ENCODE data around the gene FECH. TPM values are rescaled to one million over a fixed set of nuclear protein-coding genes. Genes with fewer than 3 reads are reported as not detected.

The FECH gene
- total and polyA plus RNA-seq, 2 of the 4 experiments (the other 2 are of a cell fraction): 32.3 to 52.2 TPM

DNA sequence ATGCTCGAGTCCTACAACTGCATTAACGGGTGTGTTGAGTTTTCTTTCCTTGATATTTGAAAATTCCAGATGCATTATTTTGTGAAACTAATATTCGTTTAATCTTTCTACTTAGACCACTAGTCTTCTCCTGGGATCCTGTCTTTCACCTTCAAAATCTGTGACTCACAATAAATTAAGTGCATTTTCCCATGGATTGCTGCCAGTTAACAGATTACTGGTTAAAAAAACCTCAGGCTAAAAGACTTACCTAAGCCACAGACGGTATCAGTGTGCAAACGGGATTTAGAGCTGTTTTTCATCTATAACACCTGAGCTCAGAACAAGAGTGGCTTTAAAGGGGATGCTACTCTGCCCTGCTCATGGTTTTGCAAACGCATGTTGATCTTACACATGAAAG is 10.2 kb downstream of the FECH start:
- in situ Hi-C loops (cut with MboI; ENCODE audit: low sequenced_read_pairs): no loop called here
- Histone ChIP-seq H4K20me1 (ENCODE audit: insufficient read depth, low read length) (no peaks in the 10 kb centered on the region), H3K27me3 (ENCODE audit: control insufficient read depth, insufficient read depth, low read length) (no peaks in the 10 kb centered on the region), H2AFZ (replicated peaks; ENCODE audit: low read length, poor library complexity) (no peak overlapping the region), H3K14ac (replicated peaks; ENCODE audit: low read depth, low read length) (no peak overlapping the region), H3K18ac (ENCODE audit: low read depth, low read length) (no peak overlapping the region), H3K36me3 (ENCODE audit: control insufficient read depth, insufficient read depth, low read length) (peaks cover 40% of the 10 kb centered on the region), H3K27ac (ENCODE audit: insufficient read depth, low read length) (no peak overlapping the region), H2AK9ac (replicated peaks; ENCODE audit: low read depth, low read length, poor library complexity) (no peak overlapping the region), H3K4me1 (ENCODE audit: control insufficient read depth, insufficient read depth, low read length) (no peaks in the 10 kb centered on the region), H2BK15ac (ENCODE audit: low read depth, low read length) (no peak overlapping the region), H4K8ac (ENCODE audit: low read depth in 2 of 2, low read length in 2 of 2) (no peak overlapping the region), H2AK5ac (ENCODE audit: low read depth, low read length) (no peak overlapping the region), H2BK120ac (ENCODE audit: low read depth, low read length) (no peak overlapping the region), H3K4me2 (ENCODE audit: low read depth, low read length) (no peak overlapping the region), H4K5ac (ENCODE audit: low read depth, low read length) (no peak overlapping the region), H3K23ac (ENCODE audit: low read depth, low read length) (no peak overlapping the region), H3K56ac (ENCODE audit: extremely low read depth, insufficient read depth, low read length) (no peak overlapping the region), H2BK5ac (ENCODE audit: low read depth, low read length, poor library complexity, severe bottlenecking) (no peak overlapping the region), H3K9ac (ENCODE audit: low read depth, low read length) (no peak overlapping the region), H4K91ac (ENCODE audit: insufficient read depth, low read depth, low read length) (no peak overlapping the region), H2BK20ac (ENCODE audit: low read depth, low read length) (no peak overlapping the region), H3K4ac (ENCODE audit: low read depth, low read length) (no peak overlapping the region), H3K9me3 (ENCODE audit: control insufficient read depth, insufficient read depth, low read length) (no peaks in the 10 kb centered on the region), H3K9me1 (ENCODE audit: insufficient read depth, low read length) (no peaks in the 10 kb centered on the region), H3K79me1 (ENCODE audit: low read depth in 1 of 2, low read length in 2 of 2) (peaks cover 0 to 4% of the 10 kb centered on the region in 2 experiments; a peak in 2 of 4 replicates), H3K4me3 (ENCODE audit: insufficient read depth, low read depth, low read length) (no peak overlapping the region)
- no peak for ATAC-seq (ENCODE audit: low read depth)
- TF ChIP-seq FOS (IDR thresholded peaks at IDR 0.05; ENCODE audit: low read depth, low read length) (no peak), MXI1 (IDR thresholded peaks at IDR 0.05; ENCODE audit: borderline replicate concordance, low read depth, low read length) (no peak), RAD21 (IDR thresholded peaks at IDR 0.05; ENCODE audit: low read length) (no peak)
- TF ChIP-seq, protein P1, sequence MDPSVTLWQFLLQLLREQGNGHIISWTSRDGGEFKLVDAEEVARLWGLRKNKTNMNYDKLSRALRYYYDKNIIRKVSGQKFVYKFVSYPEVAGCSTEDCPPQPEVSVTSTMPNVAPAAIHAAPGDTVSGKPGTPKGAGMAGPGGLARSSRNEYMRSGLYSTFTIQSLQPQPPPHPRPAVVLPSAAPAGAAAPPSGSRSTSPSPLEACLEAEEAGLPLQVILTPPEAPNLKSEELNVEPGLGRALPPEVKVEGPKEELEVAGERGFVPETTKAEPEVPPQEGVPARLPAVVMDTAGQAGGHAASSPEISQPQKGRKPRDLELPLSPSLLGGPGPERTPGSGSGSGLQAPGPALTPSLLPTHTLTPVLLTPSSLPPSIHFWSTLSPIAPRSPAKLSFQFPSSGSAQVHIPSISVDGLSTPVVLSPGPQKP (IDR thresholded peaks at IDR 0.05; ENCODE audit: borderline replicate concordance, low read depth, low read length): no peak
- TF ChIP-seq, protein P2, sequence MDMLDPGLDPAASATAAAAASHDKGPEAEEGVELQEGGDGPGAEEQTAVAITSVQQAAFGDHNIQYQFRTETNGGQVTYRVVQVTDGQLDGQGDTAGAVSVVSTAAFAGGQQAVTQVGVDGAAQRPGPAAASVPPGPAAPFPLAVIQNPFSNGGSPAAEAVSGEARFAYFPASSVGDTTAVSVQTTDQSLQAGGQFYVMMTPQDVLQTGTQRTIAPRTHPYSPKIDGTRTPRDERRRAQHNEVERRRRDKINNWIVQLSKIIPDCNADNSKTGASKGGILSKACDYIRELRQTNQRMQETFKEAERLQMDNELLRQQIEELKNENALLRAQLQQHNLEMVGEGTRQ (IDR thresholded peaks at IDR 0.05; ENCODE audit: low read depth, low read length): no peak
- TF ChIP-seq, protein P3, sequence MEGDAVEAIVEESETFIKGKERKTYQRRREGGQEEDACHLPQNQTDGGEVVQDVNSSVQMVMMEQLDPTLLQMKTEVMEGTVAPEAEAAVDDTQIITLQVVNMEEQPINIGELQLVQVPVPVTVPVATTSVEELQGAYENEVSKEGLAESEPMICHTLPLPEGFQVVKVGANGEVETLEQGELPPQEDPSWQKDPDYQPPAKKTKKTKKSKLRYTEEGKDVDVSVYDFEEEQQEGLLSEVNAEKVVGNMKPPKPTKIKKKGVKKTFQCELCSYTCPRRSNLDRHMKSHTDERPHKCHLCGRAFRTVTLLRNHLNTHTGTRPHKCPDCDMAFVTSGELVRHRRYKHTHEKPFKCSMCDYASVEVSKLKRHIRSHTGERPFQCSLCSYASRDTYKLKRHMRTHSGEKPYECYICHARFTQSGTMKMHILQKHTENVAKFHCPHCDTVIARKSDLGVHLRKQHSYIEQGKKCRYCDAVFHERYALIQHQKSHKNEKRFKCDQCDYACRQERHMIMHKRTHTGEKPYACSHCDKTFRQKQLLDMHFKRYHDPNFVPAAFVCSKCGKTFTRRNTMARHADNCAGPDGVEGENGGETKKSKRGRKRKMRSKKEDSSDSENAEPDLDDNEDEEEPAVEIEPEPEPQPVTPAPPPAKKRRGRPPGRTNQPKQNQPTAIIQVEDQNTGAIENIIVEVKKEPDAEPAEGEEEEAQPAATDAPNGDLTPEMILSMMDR (conservative IDR thresholded peaks at IDR 0.05; ENCODE audit: low read depth, low read length): no peak
- no CpG with 5 or more reads among the region's 6 CpGs for WGBS, 2 experiments (ENCODE audit: extremely low coverage in 2 of 2, insufficient read length in 1 of 2)
- no peak for DNase-seq
- no TSS peak for BruUV-seq (replicated peaks)
- dilution Hi-C loops (cut with HindIII; ENCODE audit: low sequenced_read_pairs, unreplicated experiment): no loop called here
- intact Hi-C loops (cut with micrococcal nuclease): no loop called here
- ChIA-PET POLR2A (ENCODE audit: unreplicated experiment) (no interaction called here), CTCF (no interaction called here)
